ENCODE data around the gene RAB3IL1. TPM values are rescaled to one million over a fixed set of nuclear protein-coding genes. Genes with fewer than 3 reads are reported as not detected.
"Not testable (repeated sequence)": the region's sequence is repeated elsewhere in the genome, so short reads cannot be mapped to it uniquely, and the experiment has no call there.

The RAB3IL1 gene
- total and polyA plus RNA-seq, 5 donors, result 9.7 to 18.9 (median 12.5) TPM

DNA sequence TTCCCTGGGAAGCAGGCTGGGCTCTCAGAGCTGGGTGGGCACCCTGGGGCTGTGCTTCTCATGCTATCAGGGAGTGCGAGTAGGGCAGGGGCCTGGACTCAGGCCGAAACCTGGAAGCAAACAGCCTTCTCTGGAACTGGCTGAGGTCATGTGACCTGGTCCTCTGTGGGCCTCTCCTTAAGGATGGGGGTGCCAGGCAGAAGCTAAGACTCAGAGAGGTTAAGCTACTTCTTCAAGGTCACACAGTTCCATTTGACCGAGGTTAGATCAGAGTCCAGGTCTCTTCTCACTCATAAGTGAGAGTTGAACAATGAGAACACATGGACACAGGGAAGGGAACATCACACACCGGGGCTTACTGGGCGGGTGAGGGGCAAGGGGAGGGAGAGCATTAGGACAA lies 33.4 kb downstream of the RAB3IL1 start:
- ATAC-seq, result no peak
- H3K4me1 ChIP-seq (ENCODE audit: control insufficient read depth, insufficient read depth, low read length), result peaks cover 12% of the 10 kb centered on the region
- no peaks in the 10 kb centered on the region for H3K27me3 ChIP-seq (ENCODE audit: control insufficient read depth, insufficient read depth)
- 79% methylated on average over 5 of the region's 5 CpGs for WGBS
- no peak overlapping the region for H3K4me3 ChIP-seq (ENCODE audit: low read length)
- no peak overlapping the region for H3K27ac ChIP-seq (ENCODE audit: low read length)
- intact Hi-C loops (cut with DNase I), result no loop called here
- no peaks in the 10 kb centered on the region for H3K9me3 ChIP-seq (ENCODE audit: control insufficient read depth, low read length)
- DNase-seq, result no peak

DNA sequence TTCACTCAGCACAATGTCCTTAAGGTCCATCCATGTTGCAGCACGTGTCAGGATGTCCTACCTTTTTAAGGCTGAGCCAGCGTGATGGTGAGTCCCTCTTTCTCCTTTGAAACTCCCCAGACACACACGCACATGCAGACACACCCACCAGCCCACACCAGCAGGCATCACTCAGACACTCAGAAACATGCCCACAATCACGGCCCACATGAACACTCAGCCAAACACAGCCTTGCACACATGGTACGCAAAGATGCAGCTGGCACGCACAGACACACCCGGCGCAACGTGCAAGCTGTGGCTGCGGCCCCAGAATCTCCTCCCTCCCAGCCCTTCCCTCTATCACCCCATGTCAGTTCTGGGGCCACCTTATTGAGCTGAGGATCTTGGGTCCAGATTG lies 34.0 kb downstream of the RAB3IL1 start:
- H3K4me3 ChIP-seq (ENCODE audit: low read length), result no peak overlapping the region
- 88% methylated on average over 10 of the region's 10 CpGs for WGBS
- DNase-seq, result no peak
- H3K4me1 ChIP-seq (ENCODE audit: control insufficient read depth, insufficient read depth, low read length), result peaks cover 9% of the 10 kb centered on the region
- H3K27me3 ChIP-seq (ENCODE audit: control insufficient read depth, insufficient read depth), result no peaks in the 10 kb centered on the region
- no peak for ATAC-seq
- H3K9me3 ChIP-seq (ENCODE audit: control insufficient read depth, low read length), result no peaks in the 10 kb centered on the region
- intact Hi-C loops (cut with DNase I), result no loop called here
- H3K27ac ChIP-seq (ENCODE audit: low read length), result no peak overlapping the region

DNA sequence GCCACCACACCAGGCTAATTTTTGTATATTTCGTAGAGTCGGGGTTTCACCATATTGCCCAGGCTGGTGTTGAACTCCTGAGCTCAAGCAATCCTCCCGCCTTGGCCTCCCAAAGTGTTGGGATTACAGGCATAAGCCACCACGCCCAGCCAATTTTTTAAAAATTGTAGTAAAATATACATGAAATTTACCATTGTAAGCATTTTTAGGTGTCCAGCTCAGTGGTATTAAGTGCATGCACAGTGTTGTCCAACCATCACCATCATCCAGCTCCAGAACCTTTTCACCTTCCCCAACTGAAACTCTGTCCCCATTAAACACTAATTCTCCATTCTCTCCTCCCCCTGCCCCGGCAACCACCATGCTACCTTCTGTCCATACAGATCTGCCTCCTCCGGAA lies 34.5 kb downstream of the RAB3IL1 start:
- ATAC-seq (no peak), DNase-seq (no peak)
- Histone ChIP-seq H3K9me3 (ENCODE audit: control insufficient read depth, low read length) (no peaks in the 10 kb centered on the region), H3K4me1 (ENCODE audit: control insufficient read depth, insufficient read depth, low read length) (peaks cover 6% of the 10 kb centered on the region), H3K27ac (ENCODE audit: low read length) (no peak overlapping the region), H3K27me3 (ENCODE audit: control insufficient read depth, insufficient read depth) (no peaks in the 10 kb centered on the region), H3K4me3 (ENCODE audit: low read length) (no peak overlapping the region)
- intact Hi-C loops (cut with DNase I), result no loop called here
- 80% methylated on average over 6 of the region's 6 CpGs for WGBS

GRCh38 chr11:61882267-61882666 lies 35.1 kb downstream of the RAB3IL1 start:
- H3K4me1 ChIP-seq (ENCODE audit: control insufficient read depth, insufficient read depth, low read length), result not testable (repeated sequence)

GRCh38 chr11:61881397-61881796 lies 36.0 kb downstream of the RAB3IL1 start:
- Histone ChIP-seq H3K27ac (ENCODE audit: low read length) (peak overlapping the region; percentile 48), H3K4me3 (ENCODE audit: low read length) (no peak overlapping the region), H3K4me1 (ENCODE audit: control insufficient read depth, insufficient read depth, low read length) (no peaks in the 10 kb centered on the region), H3K27me3 (ENCODE audit: control insufficient read depth, insufficient read depth) (no peaks in the 10 kb centered on the region), H3K9me3 (ENCODE audit: control insufficient read depth, low read length) (no peaks in the 10 kb centered on the region)
- intact Hi-C loops (cut with DNase I), result no loop called here
- no peak for DNase-seq
- WGBS, result 74% methylated on average over 3 of the region's 3 CpGs
- no peak for ATAC-seq

More at GRCh38 chr11:61882267-61882666, 35.1 kb downstream of the RAB3IL1 start:
- H3K9me3 ChIP-seq (ENCODE audit: control insufficient read depth, low read length); H3K4me3 ChIP-seq (ENCODE audit: low read length); H3K27me3 ChIP-seq (ENCODE audit: control insufficient read depth, insufficient read depth); DNase-seq; ATAC-seq; intact Hi-C loops (cut with DNase I); H3K27ac ChIP-seq (ENCODE audit: low read length): not testable (repeated sequence)
- WGBS, result 94% methylated on average over 3 of the region's 3 CpGs

GRCh38 chr11:61880454-61880853 lies 36.9 kb downstream of the RAB3IL1 start:
- Histone ChIP-seq H3K4me3 (ENCODE audit: low read length) (no peak overlapping the region), H3K9me3 (ENCODE audit: control insufficient read depth, low read length) (no peaks in the 10 kb centered on the region), H3K4me1 (ENCODE audit: control insufficient read depth, insufficient read depth, low read length) (no peaks in the 10 kb centered on the region), H3K27ac (ENCODE audit: low read length) (no peak overlapping the region), H3K27me3 (ENCODE audit: control insufficient read depth, insufficient read depth) (no peaks in the 10 kb centered on the region)
- intact Hi-C loops (cut with DNase I), result no loop called here
- 80% methylated on average over 6 of the region's 6 CpGs for WGBS
- ATAC-seq (no peak), DNase-seq (no peak)

DNA sequence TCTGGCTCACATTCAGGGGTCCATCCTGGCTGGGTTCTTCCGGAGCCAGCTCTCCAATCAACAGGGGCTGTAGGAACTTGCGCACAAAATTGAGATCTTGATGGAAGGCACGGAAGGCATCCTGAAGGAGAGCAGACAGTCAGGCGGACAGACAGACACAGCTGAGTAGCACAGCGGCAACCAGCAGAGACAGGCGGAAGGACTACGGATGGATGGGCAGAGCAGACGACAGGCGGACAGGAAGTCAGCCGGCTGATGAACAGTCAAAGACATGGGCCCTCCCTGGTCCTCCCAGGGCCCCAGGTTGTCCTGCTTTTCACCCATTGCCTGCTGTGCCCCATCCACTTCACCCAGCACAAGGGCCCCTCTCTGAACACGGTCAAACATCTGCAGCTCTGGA lies 37.3 kb downstream of the RAB3IL1 start:
- H3K27me3 ChIP-seq (ENCODE audit: control insufficient read depth, insufficient read depth), result no peaks in the 10 kb centered on the region
- no peaks in the 10 kb centered on the region for H3K4me1 ChIP-seq (ENCODE audit: control insufficient read depth, insufficient read depth, low read length)
- 87% methylated on average over 11 of the region's 11 CpGs for WGBS
- no peaks in the 10 kb centered on the region for H3K9me3 ChIP-seq (ENCODE audit: control insufficient read depth, low read length)
- no peak for DNase-seq
- no peak for ATAC-seq
- intact Hi-C loops (cut with DNase I), result no loop called here
- H3K27ac ChIP-seq (ENCODE audit: low read length), result no peak overlapping the region
- no peak overlapping the region for H3K4me3 ChIP-seq (ENCODE audit: low read length)

DNA sequence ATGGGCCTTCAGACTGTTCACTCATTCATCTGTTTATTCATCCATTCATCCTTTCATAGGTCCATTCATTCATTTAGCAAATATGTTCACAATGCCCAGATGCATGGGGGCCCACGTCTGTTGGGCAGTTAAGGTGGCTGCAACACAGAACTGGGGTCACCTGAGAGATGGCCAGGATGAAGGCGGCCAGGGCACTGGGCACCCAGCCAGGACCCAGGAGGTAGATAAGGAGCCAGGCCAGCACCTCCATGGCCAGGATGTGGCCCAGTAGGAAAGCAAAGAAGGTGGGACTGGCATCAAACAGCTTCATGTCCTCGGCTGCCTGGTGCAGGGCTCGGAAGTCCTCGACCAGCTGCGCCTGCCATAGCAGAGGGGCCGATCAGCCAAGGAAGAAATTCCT lies 38.2 kb downstream of the RAB3IL1 start:
- 89% methylated on average over 7 of the region's 7 CpGs for WGBS
- Histone ChIP-seq H3K9me3 (ENCODE audit: control insufficient read depth, low read length) (no peaks in the 10 kb centered on the region), H3K4me3 (ENCODE audit: low read length) (no peak overlapping the region), H3K27me3 (ENCODE audit: control insufficient read depth, insufficient read depth) (no peaks in the 10 kb centered on the region), H3K4me1 (ENCODE audit: control insufficient read depth, insufficient read depth, low read length) (no peaks in the 10 kb centered on the region), H3K27ac (ENCODE audit: low read length) (no peak overlapping the region)
- intact Hi-C loops (cut with DNase I), result no loop called here
- DNase-seq (no peak), ATAC-seq (no peak)

GRCh38 chr11:61875698-61876097 lies 41.7 kb downstream of the RAB3IL1 start:
- Histone ChIP-seq H3K9me3 (ENCODE audit: control insufficient read depth, low read length) (no peaks in the 10 kb centered on the region), H3K27me3 (ENCODE audit: control insufficient read depth, insufficient read depth) (no peaks in the 10 kb centered on the region), H3K4me1 (ENCODE audit: control insufficient read depth, insufficient read depth, low read length) (no peaks in the 10 kb centered on the region), H3K27ac (ENCODE audit: low read length) (no peak overlapping the region), H3K4me3 (ENCODE audit: low read length) (no peak overlapping the region)
- DNase-seq, result no peak
- ATAC-seq, result no peak
- 98% methylated on average over 14 of the region's 14 CpGs for WGBS
- intact Hi-C loops (cut with DNase I), result no loop called here

GRCh38 chr11:61874853-61875252 lies 42.5 kb downstream of the RAB3IL1 start:
- no peaks in the 10 kb centered on the region for H3K9me3 ChIP-seq (ENCODE audit: control insufficient read depth, low read length)
- peak overlapping the region; percentile 16 for H3K27ac ChIP-seq (ENCODE audit: low read length)
- ATAC-seq (no peak), DNase-seq (no peak)
- WGBS, result 67% methylated on average over 3 of the region's 3 CpGs
- peaks cover 5% of the 10 kb centered on the region for H3K4me1 ChIP-seq (ENCODE audit: control insufficient read depth, insufficient read depth, low read length)
- no peaks in the 10 kb centered on the region for H3K27me3 ChIP-seq (ENCODE audit: control insufficient read depth, insufficient read depth)
- intact Hi-C loops (cut with DNase I), result no loop called here
- H3K4me3 ChIP-seq (ENCODE audit: low read length), result no peak overlapping the region

- 67% methylated on average over 12 of the region's 12 CpGs for WGBS
- no peaks in the 10 kb centered on the region for H3K27me3 ChIP-seq (ENCODE audit: control insufficient read depth, insufficient read depth)
Measured at GRCh38 chr11:61874377-61874809, 43.0 kb downstream of the RAB3IL1 start.

More at GRCh38 chr11:61874377-61874809, 43.0 kb downstream of the RAB3IL1 start:
- Histone ChIP-seq H3K4me1 (ENCODE audit: control insufficient read depth, insufficient read depth, low read length) (peaks cover 6% of the 10 kb centered on the region), H3K9me3 (ENCODE audit: control insufficient read depth, low read length) (no peaks in the 10 kb centered on the region), H3K27ac (ENCODE audit: low read length) (peak overlapping the region; percentile 52), H3K4me3 (ENCODE audit: low read length) (no peak overlapping the region)
- DNase-seq (peak; percentile 50 to 81 (median 74)), ATAC-seq (peak; percentile 2 to 23)
- intact Hi-C loops (cut with DNase I), result no loop called here
